ENCODE data around the gene GABRE.
"Not testable (repeated sequence)": the region's sequence is repeated elsewhere in the genome, so short reads cannot be mapped to it uniquely, and the experiment has no call there.

Gene GABRE

GRCh38 chrX:151966236-151966635 lies 8.2 kb downstream of the GABRE start:
- no peak for DNase-seq

DNA sequence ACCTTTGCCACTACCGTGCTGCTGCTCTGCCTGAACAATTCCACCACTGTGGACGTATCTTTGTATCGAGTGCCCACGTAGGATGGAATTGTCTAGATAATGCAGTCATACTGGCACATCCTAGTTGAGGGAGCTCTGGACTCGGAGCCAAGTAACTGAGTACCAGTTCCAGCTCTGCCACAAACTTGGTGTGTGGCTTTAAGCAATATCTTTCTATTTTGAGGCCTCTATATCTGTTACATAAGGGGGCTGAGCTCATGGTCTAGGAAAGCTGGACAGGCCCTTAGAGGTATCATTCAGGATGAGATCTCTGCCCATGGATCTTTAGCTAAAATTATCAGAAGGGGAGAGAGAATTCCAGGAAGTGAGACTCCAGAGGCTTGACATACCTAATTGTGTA lies 12.4 kb downstream of the GABRE start:
- no peak for DNase-seq

DNA sequence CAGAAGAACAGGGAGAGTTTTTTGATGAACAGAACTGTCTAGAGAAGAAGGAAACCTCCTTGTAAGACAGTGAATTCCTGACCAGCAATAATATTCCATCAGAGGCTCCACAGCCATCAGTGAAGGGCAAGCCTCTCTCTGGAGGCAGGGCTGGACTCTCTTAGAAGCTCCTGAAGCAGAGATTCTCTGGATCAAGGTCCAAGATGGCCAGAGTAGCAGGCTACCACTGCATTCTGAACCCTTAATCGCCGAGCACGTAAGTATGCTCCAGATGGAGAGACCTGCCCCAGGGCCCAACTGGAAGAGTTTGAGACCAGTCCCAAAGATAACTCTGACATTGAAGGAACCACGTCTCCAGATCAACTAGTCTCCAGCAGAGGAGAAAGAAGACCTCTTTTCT lies 16.4 kb downstream of the GABRE start:
- DNase-seq: no peak

- DNase-seq: no peak
Observed at GRCh38 chrX:151954730-151955129, 19.7 kb downstream of the GABRE start.

DNA sequence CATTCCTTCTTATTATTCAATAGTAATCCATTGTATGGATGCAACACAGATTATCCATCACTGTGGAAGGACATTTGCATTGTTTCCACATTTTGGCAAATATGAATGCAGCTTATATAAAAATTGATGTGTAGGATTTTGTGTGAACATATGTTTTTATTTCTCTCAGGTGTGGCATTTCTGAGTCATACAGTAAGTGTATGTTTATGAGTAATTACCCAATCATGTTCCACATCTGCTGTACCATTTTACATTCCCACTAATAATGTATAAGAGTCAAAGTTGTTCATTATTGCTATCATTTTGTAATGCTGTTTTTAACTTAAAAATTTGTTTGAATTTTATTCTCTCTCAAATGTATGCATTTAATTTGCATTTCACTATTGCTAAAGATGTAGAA lies 36.3 kb downstream of the GABRE start:
- no peak for DNase-seq

- DNase-seq: no peak
Observed at GRCh38 chrX:151935358-151935757, 39.1 kb downstream of the GABRE start.

DNA sequence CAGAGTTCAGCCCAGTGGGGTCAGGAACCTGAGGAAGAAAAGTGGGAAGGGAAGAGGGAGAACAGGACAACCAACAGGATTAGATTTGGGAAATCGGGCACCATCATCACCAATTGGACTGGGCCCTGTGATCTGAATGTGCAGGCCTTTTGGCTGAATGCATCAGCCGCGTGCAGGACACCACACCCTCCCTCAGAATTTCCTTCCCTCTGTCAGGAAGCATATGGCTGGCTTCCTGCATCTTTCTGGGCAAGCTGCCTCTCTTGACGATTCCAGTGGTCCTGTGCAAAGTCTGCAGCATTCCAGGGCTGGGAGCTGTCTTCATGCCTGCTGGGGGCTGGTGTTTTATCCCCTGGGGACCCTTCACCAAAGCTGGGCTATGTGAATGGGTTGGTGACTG lies 45.4 kb downstream of the GABRE start:
- DNase-seq: no peak

GRCh38 chrX:151923648-151924047 lies 50.8 kb downstream of the GABRE start:
- no peak for DNase-seq

- no peak for DNase-seq
Observed at GRCh38 chrX:151922692-151923091, 51.8 kb downstream of the GABRE start.

GRCh38 chrX:151921866-151922265 lies 52.6 kb downstream of the GABRE start:
- DNase-seq: no peak

GRCh38 chrX:151921292-151921691 lies 53.2 kb downstream of the GABRE start:
- no peak for DNase-seq

GRCh38 chrX:151920530-151920929 lies 53.9 kb downstream of the GABRE start:
- no peak for DNase-seq

DNA sequence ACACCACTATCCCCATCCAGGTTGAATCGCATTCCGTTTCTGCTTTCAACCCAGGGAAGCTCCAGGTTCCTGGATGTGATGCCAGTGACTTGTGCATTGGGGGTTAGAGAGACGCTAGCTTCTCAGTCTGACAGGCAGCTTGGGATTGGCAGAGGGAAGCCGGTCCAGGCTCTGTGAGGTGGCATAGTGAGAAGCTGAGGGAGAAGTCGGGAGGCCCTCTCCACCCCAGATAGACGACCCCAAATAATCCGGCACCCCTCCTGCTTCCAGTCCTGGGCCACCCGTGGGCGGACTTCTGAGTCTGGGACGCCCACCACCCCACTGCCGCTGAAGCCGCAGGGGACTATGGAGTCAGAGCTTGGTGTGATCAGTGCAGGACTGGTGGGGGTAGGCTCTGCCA lies 54.4 kb downstream of the GABRE start:
- no peak for DNase-seq

GRCh38 chrX:151919610-151920009 lies 54.9 kb downstream of the GABRE start:
- no peak for DNase-seq

- not testable (repeated sequence) for DNase-seq
Observed at GRCh38 chrX:151918736-151919135, 55.7 kb downstream of the GABRE start.

DNA sequence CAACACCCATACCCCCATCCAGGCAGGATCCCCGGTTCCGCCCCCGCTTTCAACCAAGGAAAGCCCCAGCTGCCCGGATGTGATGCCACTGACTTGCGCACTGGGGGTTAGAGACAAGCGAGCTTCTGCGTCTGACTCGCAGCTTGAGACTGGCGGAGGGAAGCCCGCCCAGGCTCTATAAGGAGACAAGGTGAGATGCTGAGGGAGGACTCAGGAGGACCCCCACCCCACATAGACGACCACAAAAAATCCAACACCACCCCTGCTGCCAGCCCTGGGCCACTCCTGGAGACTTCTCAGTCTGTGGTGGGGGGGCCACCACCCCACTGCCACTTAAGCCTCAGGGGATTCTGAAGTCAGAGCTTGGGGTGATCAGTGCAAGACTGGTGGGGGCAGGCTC lies 61.7 kb downstream of the GABRE start, which contains the start of gene MAGEA4:
MAGEA4 (plus strand) TSS at position 110 of the 400 bp plus-strand sequence. CDS start 10,776 bp downstream, outside the sequence.
- no peak for DNase-seq

GRCh38 chrX:151912221-151912620 lies 62.3 kb downstream of the GABRE start:
- no peak for DNase-seq

DNA sequence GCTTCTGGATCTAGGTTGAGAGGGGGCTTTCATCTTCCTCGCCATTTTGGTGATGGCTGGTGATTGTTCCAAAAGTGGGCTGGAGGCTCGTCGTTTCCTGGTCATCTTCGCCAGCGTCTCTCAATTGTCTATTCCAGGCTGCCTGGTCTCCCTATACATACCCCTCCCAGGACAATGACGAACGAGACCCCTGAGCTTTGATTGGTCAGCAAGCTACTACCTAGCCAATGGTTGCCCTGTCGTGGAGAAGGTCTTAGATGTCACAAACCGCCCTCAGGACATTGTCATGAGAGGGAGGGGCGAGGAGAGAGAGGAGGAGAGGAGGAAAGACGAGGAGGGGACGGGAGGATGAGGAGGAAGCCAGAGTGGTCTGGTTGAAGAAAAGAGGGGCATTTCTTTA lies 69.5 kb downstream of the GABRE start:
- DNase-seq: no peak

Measured in NCI-H1436 (cell line).